GM19193 (cell line): ENCODE data around the gene GALNT17.

Experiments used
- POLR2A ChIP-seq: IDR thresholded peaks from 4 replicates; pipeline ENCODE4 v1.6.1; 2011; ENCODE audit not compliant: insufficient read depth, insufficient read length; ENCODE audit errors: extremely low read depth

Gene GALNT17

DNA sequence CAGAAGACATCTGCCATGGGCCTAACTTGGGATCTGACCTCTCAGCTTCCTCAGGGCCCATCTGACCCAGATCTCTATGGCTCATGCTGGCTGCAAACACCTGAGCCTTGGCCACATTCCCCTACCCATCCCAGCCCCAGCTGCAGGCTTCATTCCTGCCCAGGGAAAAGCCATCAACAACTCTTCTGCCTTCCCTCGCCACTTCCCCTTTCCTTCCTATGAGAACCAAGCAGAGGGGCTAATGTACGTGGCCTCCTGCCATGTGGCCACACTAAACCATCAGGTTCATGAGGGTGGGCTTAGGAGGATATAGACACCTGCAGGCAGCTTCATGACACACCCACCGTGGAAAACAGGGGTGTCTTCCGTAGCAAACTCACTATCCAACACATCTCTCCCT, 312.2 kb downstream of the GALNT17 start:
- TF ChIP-seq POLR2A, result no peak

GRCh38 chr7:71453630-71454029, 321.7 kb downstream of the GALNT17 start:
- TF ChIP-seq POLR2A, result no peak

GRCh38 chr7:71454981-71455380, 323.0 kb downstream of the GALNT17 start:
- no peak for TF ChIP-seq POLR2A

DNA sequence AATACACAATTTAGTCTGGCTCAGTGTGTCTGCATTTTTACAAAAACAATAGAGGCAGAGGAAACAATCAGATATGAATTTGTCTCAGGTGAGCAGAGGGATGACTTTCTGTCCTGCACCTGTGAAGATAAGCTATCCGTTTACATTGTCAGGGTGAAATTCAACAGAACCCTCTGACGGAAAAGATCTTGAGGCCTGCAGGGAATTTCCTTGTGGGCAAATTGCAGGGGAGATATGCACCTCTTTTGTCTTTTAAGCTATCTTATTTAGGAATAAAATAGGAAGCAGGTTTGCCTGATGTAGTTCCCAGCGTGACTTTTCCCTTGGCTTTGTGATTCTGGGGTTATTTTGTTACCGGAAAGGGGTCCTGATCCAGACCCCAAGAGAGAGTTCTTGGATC, 325.1 kb downstream of the GALNT17 start:
- TF ChIP-seq POLR2A, result no peak

DNA sequence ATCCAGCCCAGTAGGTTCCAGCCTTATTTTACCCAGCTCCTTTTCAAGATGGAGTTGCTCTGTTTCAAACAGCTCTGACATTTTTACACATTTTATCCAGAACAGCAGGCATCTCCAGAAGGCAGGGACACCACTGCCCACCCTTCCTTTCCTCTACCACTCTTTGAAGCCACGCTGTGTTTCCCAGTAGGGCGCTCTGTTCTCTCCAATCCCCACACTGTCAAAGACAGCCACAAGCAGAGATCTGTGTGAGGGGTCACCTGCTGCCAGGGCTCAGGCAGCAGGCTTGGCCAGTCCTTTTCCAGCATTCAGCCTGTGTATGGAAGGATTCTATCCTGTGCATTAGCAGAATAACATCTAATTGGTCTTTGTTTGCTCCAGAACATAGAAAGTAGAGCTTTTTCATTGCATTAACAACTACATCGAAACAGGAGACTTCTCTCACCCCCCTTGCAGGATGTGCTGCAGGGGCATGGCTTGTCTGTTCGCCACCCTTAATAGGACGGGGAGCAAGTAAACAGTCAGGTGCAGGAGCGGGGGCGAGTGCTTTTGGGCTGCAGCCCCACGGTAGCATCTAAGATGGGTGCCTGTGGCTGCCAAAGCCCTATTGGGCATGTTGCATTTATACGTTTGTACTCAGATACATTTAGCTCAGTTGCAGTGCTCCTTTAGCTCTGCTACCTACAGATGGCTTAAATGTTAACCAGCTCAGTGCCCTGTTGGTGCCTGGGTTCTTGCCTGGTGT, 326.1 kb downstream of the GALNT17 start:
- TF ChIP-seq POLR2A, result no peak

DNA sequence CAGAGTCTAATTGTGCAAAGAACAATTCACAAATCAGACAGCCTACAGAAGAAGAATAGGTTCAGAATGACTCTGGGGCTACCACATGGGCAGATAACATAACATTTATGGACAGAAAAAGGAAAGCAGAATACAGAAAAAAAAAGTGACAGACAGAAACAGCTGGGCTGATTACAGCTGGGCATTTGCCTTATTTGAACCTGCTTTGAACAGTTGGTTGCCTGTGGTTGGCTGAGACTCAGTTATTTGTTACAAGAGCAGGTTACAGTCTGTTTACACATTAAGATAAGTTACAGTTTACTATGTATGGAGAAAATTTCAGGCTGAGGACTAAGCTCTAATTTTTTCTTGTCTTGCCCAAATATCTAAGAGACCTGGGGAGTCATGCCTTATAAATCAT, 327.2 kb downstream of the GALNT17 start:
- no peak for TF ChIP-seq POLR2A

DNA sequence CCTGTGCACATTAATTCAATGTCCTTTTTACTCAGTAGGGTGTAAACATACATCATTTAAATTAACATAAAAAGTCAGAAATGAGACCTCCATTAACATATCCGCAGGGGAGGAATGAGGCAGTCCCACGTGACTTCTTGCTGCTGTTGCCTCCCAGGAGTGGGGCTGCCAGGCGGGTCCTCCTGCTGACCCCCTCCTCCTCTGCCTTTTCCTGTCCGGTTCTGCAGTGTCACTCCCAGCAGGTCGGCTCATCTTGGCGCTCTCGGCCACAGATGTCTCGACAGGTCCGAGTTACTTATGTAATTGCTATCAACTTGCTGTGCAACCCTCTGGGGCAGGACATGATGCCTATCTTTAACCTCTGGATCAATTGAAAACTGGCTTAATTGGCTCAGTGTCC, 329.6 kb downstream of the GALNT17 start:
- no peak for TF ChIP-seq POLR2A

GRCh38 chr7:71465741-71466189, 333.8 kb downstream of the GALNT17 start:
- no peak for TF ChIP-seq POLR2A

DNA sequence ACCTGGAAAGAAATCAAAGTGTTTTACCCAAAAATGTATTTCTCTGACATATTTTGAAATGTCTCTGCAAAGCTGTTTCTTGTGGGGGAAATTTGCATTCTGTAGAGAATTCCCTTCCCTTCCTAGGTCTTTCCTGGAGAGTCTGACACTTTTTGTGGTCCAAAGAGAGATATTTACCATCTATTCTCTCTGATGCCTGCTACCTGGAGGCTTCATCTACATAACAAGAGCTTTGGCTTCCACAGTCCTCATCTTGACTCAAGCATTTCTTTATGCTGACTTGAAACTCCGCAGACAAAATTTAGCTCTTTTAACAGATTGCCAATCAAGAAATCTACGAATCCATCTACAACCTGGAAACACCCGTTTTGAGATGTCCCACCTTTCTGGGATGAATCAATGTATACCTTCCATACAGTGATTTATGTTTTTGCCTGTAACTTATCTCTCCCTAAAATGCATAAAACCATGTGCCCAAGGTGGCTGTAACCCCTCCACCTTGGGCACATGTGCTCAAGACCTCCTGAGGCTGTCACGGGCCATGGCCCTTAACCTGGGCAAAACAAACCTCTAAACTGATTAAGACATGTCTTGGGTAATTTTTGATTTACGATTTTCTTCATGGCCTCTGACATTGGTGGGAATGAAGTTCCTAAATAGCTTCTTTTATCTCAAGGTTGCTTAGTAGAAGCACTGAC, 334.7 kb downstream of the GALNT17 start:
- TF ChIP-seq POLR2A, result no peak

GRCh38 chr7:71470326-71470725, 338.4 kb downstream of the GALNT17 start:
- no peak for TF ChIP-seq POLR2A

DNA sequence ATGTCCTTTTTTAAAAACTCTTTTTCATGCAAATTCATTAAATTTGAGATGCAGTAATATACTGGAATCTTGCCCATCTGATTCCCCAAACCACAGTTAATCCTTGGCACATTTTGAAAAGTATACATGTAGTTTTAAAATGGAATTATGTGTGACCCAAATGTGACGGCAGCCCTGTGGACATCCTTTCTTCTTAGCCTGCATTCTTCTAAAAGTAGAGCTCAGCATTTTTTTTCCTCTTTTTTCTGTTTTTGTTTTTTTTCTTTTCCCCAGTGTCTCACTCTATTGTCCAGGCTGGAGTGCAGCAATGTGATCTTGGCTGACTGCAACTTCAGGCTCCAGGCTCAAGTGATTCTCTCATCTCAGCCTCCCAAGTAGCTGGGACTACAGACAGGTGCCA, 338.9 kb downstream of the GALNT17 start:
- TF ChIP-seq POLR2A, result no peak

GRCh38 chr7:71472962-71473361, 341.0 kb downstream of the GALNT17 start:
- TF ChIP-seq POLR2A, result no peak

DNA sequence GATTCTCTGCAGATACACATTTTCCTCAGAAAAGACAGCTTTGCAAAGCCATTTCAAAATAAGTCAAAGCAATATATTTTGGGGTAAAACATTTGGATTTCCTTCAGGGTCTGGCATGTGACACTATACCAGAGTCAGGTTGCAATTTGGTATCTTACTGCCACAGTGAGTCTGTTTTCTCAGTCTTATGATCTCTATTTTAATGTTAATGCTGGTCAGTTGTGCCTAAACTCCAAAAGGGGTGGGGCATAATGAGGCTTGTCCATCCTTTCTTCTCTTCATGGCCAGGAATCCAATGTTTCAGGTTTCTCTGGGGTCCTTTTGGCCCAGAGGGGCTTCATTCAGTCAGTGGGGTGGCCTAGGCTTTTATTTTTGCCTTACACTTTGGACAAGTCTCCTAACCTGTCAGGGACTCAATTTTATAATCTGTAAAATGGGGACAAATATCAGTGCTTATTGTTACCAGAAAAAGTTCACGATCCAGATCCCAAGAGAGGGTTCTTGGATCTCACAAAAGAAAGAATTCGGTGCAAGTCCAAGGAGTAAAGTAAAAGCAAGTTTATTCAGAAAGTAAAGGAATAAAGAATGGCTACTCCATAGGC, 341.5 kb downstream of the GALNT17 start:
- TF ChIP-seq POLR2A, result no peak

DNA sequence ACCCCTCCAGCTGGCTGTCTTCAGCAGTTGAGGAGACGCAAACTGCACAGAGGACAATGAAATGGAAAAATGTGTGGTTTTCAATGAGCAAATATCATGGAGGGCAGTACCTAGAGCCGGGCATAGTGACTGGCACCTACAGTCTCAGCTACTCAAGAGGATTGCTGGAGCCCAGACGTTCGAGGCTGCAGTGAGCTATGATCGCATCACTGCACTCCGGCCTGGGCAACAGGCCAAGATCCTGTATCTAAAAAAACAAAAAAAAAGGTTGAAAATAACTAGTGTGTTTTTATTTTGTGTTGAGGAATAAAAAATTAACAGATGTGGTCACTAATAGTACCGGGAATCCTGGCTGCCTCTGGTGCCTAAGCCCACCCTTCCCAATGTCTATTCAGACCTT, 345.5 kb downstream of the GALNT17 start:
- TF ChIP-seq POLR2A, result no peak

GRCh38 chr7:71479231-71479630, 347.3 kb downstream of the GALNT17 start:
- TF ChIP-seq POLR2A, result no peak

- TF ChIP-seq POLR2A, result no peak
Observed at GRCh38 chr7:71480791-71481190, 348.8 kb downstream of the GALNT17 start.
